Measurements from ENCODE around the gene HSH2D.
A peak's percentile ranks its signal among the peaks of the same experiment; 100 is the strongest.

HSH2D gene

GRCh38 chr19:16104722-16105121, 38.8 kb upstream of the HSH2D start:
- H2BK15ac ChIP-seq (ENCODE audit: low read length): no peak overlapping the region
- DNase-seq (ENCODE audit: low spot score): no peak
- H3K23ac ChIP-seq (ENCODE audit: low read depth, low read length, poor library complexity): no peak overlapping the region
- no peak overlapping the region for H3K4me3 ChIP-seq (ENCODE audit: low read length in 2 of 2)
- peaks cover 23 to 41% of the 10 kb centered on the region in 2 donors for H3K36me3 ChIP-seq (replicated peaks in 1 of 2; ENCODE audit: control insufficient read depth in 2 of 2, insufficient read depth in 2 of 2, low read length in 2 of 2)
- no CpG with 5 or more reads among the region's 6 CpGs for WGBS, 2 donors (ENCODE audit: extremely low coverage in 2 of 2, insufficient read length in 2 of 2, insufficient replicate concordance in 1 of 2)
- H3K18ac ChIP-seq (ENCODE audit: low read length): no peak overlapping the region
- no peak overlapping the region for H3K4ac ChIP-seq (ENCODE audit: low read length)
- H2BK5ac ChIP-seq (ENCODE audit: low read length): no peak overlapping the region
- H3K4me2 ChIP-seq (ENCODE audit: insufficient read depth, low read length, poor library complexity, severe bottlenecking): no peak overlapping the region
- peaks cover 2% of the 10 kb centered on the region for H3K79me1 ChIP-seq (ENCODE audit: low read depth, low read length)
- H3K27ac ChIP-seq (replicated peaks; ENCODE audit: low read length): no peak overlapping the region
- no peaks in the 10 kb centered on the region for H3K9me3 ChIP-seq (replicated peaks in 1 of 2; ENCODE audit: control insufficient read depth in 2 of 2, insufficient read depth in 1 of 2, low read depth in 1 of 2, low read length in 2 of 2)
- H3K4me1 ChIP-seq (ENCODE audit: control insufficient read depth in 2 of 2, insufficient read depth in 1 of 2, low read depth in 1 of 2, low read length in 2 of 2): peaks cover 0 to 2% of the 10 kb centered on the region in 2 donors
- no peak overlapping the region for H4K91ac ChIP-seq (ENCODE audit: low read depth, low read length, poor library complexity)
- no peak overlapping the region for H2BK120ac ChIP-seq (ENCODE audit: low read depth, low read length)
- H3K14ac ChIP-seq (ENCODE audit: low read length): no peak overlapping the region
- no peaks in the 10 kb centered on the region for H3K27me3 ChIP-seq (ENCODE audit: control insufficient read depth in 3 of 3, insufficient read depth in 3 of 3, low read depth in 1 of 3, low read length in 3 of 3)
- H2BK12ac ChIP-seq (ENCODE audit: low read length): no peak overlapping the region
- no peak overlapping the region for H4K8ac ChIP-seq (ENCODE audit: low read depth, low read length)
- no peak overlapping the region for H2AFZ ChIP-seq (ENCODE audit: low read length)
- H2AK5ac ChIP-seq (ENCODE audit: low read depth, low read length): no peak overlapping the region
- H3K9ac ChIP-seq (ENCODE audit: low read depth, low read length, poor library complexity): no peak overlapping the region

- H3K27me3 ChIP-seq (ENCODE audit: control insufficient read depth in 3 of 3, insufficient read depth in 3 of 3, low read depth in 1 of 3, low read length in 3 of 3): no peaks in the 10 kb centered on the region
- no peak overlapping the region for H2AK5ac ChIP-seq (ENCODE audit: low read depth, low read length)
- H3K9me3 ChIP-seq (replicated peaks in 1 of 2; ENCODE audit: control insufficient read depth in 2 of 2, insufficient read depth in 1 of 2, low read depth in 1 of 2, low read length in 2 of 2): no peaks in the 10 kb centered on the region
- H3K18ac ChIP-seq (ENCODE audit: low read length): no peak overlapping the region
- no peak overlapping the region for H3K23ac ChIP-seq (ENCODE audit: low read depth, low read length, poor library complexity)
- no peak overlapping the region for H4K8ac ChIP-seq (ENCODE audit: low read depth, low read length)
- H3K9ac ChIP-seq (ENCODE audit: low read depth, low read length, poor library complexity): no peak overlapping the region
- peaks cover 0 to 2% of the 10 kb centered on the region in 2 donors for H3K4me1 ChIP-seq (ENCODE audit: control insufficient read depth in 2 of 2, insufficient read depth in 1 of 2, low read depth in 1 of 2, low read length in 2 of 2)
- no CpG with 5 or more reads among the region's 3 CpGs for WGBS, 2 donors (ENCODE audit: extremely low coverage in 2 of 2, insufficient read length in 2 of 2, insufficient replicate concordance in 1 of 2)
- H3K4me2 ChIP-seq (ENCODE audit: insufficient read depth, low read length, poor library complexity, severe bottlenecking): no peak overlapping the region
- H2BK5ac ChIP-seq (ENCODE audit: low read length): no peak overlapping the region
- H3K27ac ChIP-seq (replicated peaks; ENCODE audit: low read length): no peak overlapping the region
- H2BK15ac ChIP-seq (ENCODE audit: low read length): no peak overlapping the region
- no peak overlapping the region for H3K4me3 ChIP-seq (ENCODE audit: low read length in 2 of 2)
- no peak overlapping the region for H2BK12ac ChIP-seq (ENCODE audit: low read length)
- H3K79me1 ChIP-seq (ENCODE audit: low read depth, low read length): no peaks in the 10 kb centered on the region
- peaks cover 16 to 27% of the 10 kb centered on the region in 2 donors for H3K36me3 ChIP-seq (replicated peaks in 1 of 2; ENCODE audit: control insufficient read depth in 2 of 2, insufficient read depth in 2 of 2, low read length in 2 of 2)
- no peak overlapping the region for H2AFZ ChIP-seq (ENCODE audit: low read length)
- no peak for DNase-seq (ENCODE audit: low spot score)
- H2BK120ac ChIP-seq (ENCODE audit: low read depth, low read length): no peak overlapping the region
- no peak overlapping the region for H4K91ac ChIP-seq (ENCODE audit: low read depth, low read length, poor library complexity)
- H3K4ac ChIP-seq (ENCODE audit: low read length): no peak overlapping the region
- H3K14ac ChIP-seq (ENCODE audit: low read length): no peak overlapping the region
These were observed 37.4 kb upstream of the HSH2D start for GRCh38 chr19:16106121-16106520.

GRCh38 chr19:16111160-16111908, 32.2 kb upstream of the HSH2D start, which contains the start of gene RAB8A:
RAB8A (plus strand) TSS chr19:16111889; CDS start chr19:16111902, 13 bp downstream.
- H3K4me1 ChIP-seq (ENCODE audit: control insufficient read depth in 2 of 2, insufficient read depth in 1 of 2, low read depth in 1 of 2, low read length in 2 of 2): peaks cover 8 to 10% of the 10 kb centered on the region in 2 donors
- H2AK5ac ChIP-seq (ENCODE audit: low read depth, low read length): peak within 1 kb of the TSS; percentile 91
- peak within 1 kb of the TSS; percentile 85 for H2AFZ ChIP-seq (ENCODE audit: low read length)
- no peaks in the 10 kb centered on the region for H3K9me3 ChIP-seq (replicated peaks in 1 of 2; ENCODE audit: control insufficient read depth in 2 of 2, insufficient read depth in 1 of 2, low read depth in 1 of 2, low read length in 2 of 2)
- H3K27ac ChIP-seq (replicated peaks; ENCODE audit: low read length): peak within 1 kb of the TSS; percentile 66
- H3K36me3 ChIP-seq (replicated peaks in 1 of 2; ENCODE audit: control insufficient read depth in 2 of 2, insufficient read depth in 2 of 2, low read length in 2 of 2): peaks cover 10 to 28% of the 10 kb centered on the region in 2 donors
- peak within 1 kb of the TSS; percentile 94 for H3K23ac ChIP-seq (ENCODE audit: low read depth, low read length, poor library complexity)
- WGBS, 2 donors (ENCODE audit: extremely low coverage in 2 of 2, insufficient read length in 2 of 2, insufficient replicate concordance in 1 of 2): no CpG with 5 or more reads among the region's 81 CpGs
- H3K4me2 ChIP-seq (ENCODE audit: insufficient read depth, low read length, poor library complexity, severe bottlenecking): peak within 1 kb of the TSS; percentile 80
- peak within 1 kb of the TSS; percentile 11 for H3K14ac ChIP-seq (ENCODE audit: low read length)
- no peaks in the 10 kb centered on the region for H3K27me3 ChIP-seq (ENCODE audit: control insufficient read depth in 3 of 3, insufficient read depth in 3 of 3, low read depth in 1 of 3, low read length in 3 of 3)
- peaks cover 11% of the 10 kb centered on the region for H3K79me1 ChIP-seq (ENCODE audit: low read depth, low read length)
- peak within 1 kb of the TSS; percentile 94 for H3K18ac ChIP-seq (ENCODE audit: low read length)
- H3K4ac ChIP-seq (ENCODE audit: low read length): peak within 1 kb of the TSS; percentile 93
- peak; percentile 99 for DNase-seq (ENCODE audit: low spot score)
- H4K91ac ChIP-seq (ENCODE audit: low read depth, low read length, poor library complexity): no peak within 1 kb of the TSS
- H2BK120ac ChIP-seq (ENCODE audit: low read depth, low read length): peak within 1 kb of the TSS; percentile 65
- H2BK12ac ChIP-seq (ENCODE audit: low read length): no peak within 1 kb of the TSS
- H2BK15ac ChIP-seq (ENCODE audit: low read length): no peak within 1 kb of the TSS
- H3K4me3 ChIP-seq (ENCODE audit: low read length in 2 of 2): peak within 1 kb of the TSS; percentile 78 to 98
- no peak within 1 kb of the TSS for H4K8ac ChIP-seq (ENCODE audit: low read depth, low read length)
- H2BK5ac ChIP-seq (ENCODE audit: low read length): peak within 1 kb of the TSS; percentile 63
- peak within 1 kb of the TSS; percentile 91 for H3K9ac ChIP-seq (ENCODE audit: low read depth, low read length, poor library complexity)

GRCh38 chr19:16111909-16112752, 31.4 kb upstream of the HSH2D start:
- no CpG with 5 or more reads among the region's 37 CpGs for whole genome bisulfite sequencing, 2 donors (ENCODE audit: extremely low coverage in 2 of 2, insufficient read length in 2 of 2, insufficient replicate concordance in 1 of 2)
- Histone ChIP-seq H2BK12ac (ENCODE audit: low read length) (no peak overlapping the region), H3K4me3 (ENCODE audit: low read length in 2 of 2) (peak overlapping the region; percentile 78 to 98)

More at GRCh38 chr19:16111909-16112752, 31.4 kb upstream of the HSH2D start:
- no peak for DNase-seq (ENCODE audit: low spot score)
- H3K18ac ChIP-seq (ENCODE audit: low read length): peak overlapping the region; percentile 94
- no peaks in the 10 kb centered on the region for H3K27me3 ChIP-seq (ENCODE audit: control insufficient read depth in 3 of 3, insufficient read depth in 3 of 3, low read depth in 1 of 3, low read length in 3 of 3)
- peaks cover 10 to 32% of the 10 kb centered on the region in 2 donors for H3K36me3 ChIP-seq (replicated peaks in 1 of 2; ENCODE audit: control insufficient read depth in 2 of 2, insufficient read depth in 2 of 2, low read length in 2 of 2)
- peak overlapping the region; percentile 11 for H3K14ac ChIP-seq (ENCODE audit: low read length)
- H4K8ac ChIP-seq (ENCODE audit: low read depth, low read length): no peak overlapping the region
- peaks cover 11% of the 10 kb centered on the region for H3K79me1 ChIP-seq (ENCODE audit: low read depth, low read length)
- H2BK5ac ChIP-seq (ENCODE audit: low read length): peak overlapping the region; percentile 63
- peaks cover 8 to 10% of the 10 kb centered on the region in 2 donors for H3K4me1 ChIP-seq (ENCODE audit: control insufficient read depth in 2 of 2, insufficient read depth in 1 of 2, low read depth in 1 of 2, low read length in 2 of 2)
- peak overlapping the region; percentile 91 for H3K9ac ChIP-seq (ENCODE audit: low read depth, low read length, poor library complexity)
- H2BK15ac ChIP-seq (ENCODE audit: low read length): no peak overlapping the region
- no peak overlapping the region for H3K27ac ChIP-seq (replicated peaks; ENCODE audit: low read length)
- H2AFZ ChIP-seq (ENCODE audit: low read length): peak overlapping the region; percentile 85
- peak overlapping the region; percentile 80 for H3K4me2 ChIP-seq (ENCODE audit: insufficient read depth, low read length, poor library complexity, severe bottlenecking)
- H2AK5ac ChIP-seq (ENCODE audit: low read depth, low read length): peak overlapping the region; percentile 70
- H3K4ac ChIP-seq (ENCODE audit: low read length): peak overlapping the region; percentile 25
- H3K9me3 ChIP-seq (replicated peaks in 1 of 2; ENCODE audit: control insufficient read depth in 2 of 2, insufficient read depth in 1 of 2, low read depth in 1 of 2, low read length in 2 of 2): no peaks in the 10 kb centered on the region
- H2BK120ac ChIP-seq (ENCODE audit: low read depth, low read length): peak overlapping the region; percentile 65
- peak overlapping the region; percentile 94 for H3K23ac ChIP-seq (ENCODE audit: low read depth, low read length, poor library complexity)
- H4K91ac ChIP-seq (ENCODE audit: low read depth, low read length, poor library complexity): no peak overlapping the region

Data from neuronal stem cell (in vitro differentiated cells).